Progenitor cell of endocrine pancreas (in vitro differentiated cells): ENCODE data around the gene TDRD1. TPM values are rescaled to one million over a fixed set of nuclear protein-coding genes. Genes with fewer than 3 reads are reported as not detected.

Experiments used
- DNase-seq: peaks from one replicate; pipeline ENCODE4 v3.0.0; 2021; ENCODE audit warnings: low spot score; ENCODE audit not compliant: unreplicated experiment
- H3K27ac Mint-ChIP-seq: 2 replicates; pipeline ENCODE4 v1.8.0; 2021; ENCODE audit warnings: mild to moderate bottlenecking, moderate library complexity, mixed read lengths
- H3K27me3 Mint-ChIP-seq: 2 replicates; pipeline ENCODE4 v1.8.0; 2021; ENCODE audit warnings: mixed read lengths
- H3K36me3 Mint-ChIP-seq: 2 replicates; pipeline ENCODE4 v1.8.0; 2022; ENCODE audit warnings: mixed read lengths; ENCODE audit not compliant: insufficient read depth
- H3K4me1 Mint-ChIP-seq: 2 replicates; pipeline ENCODE4 v1.8.0; 2021; ENCODE audit warnings: low read depth, mixed read lengths
- H3K4me3 Mint-ChIP-seq: 2 replicates; pipeline ENCODE4 v1.8.0; 2021; ENCODE audit warnings: low read depth, mild to moderate bottlenecking, moderate library complexity, mixed read lengths
- H3K9me3 Mint-ChIP-seq: 2 replicates; pipeline ENCODE4 v1.8.0; 2021; ENCODE audit warnings: low read depth, mixed read lengths
- CTCF ChIP-seq: fragments of 200-600 bp; sonication (generic); IDR thresholded peaks from one replicate; pipeline ENCODE4 v1.5.0; 2021; ENCODE audit warnings: antibody characterized with exemption, mild to moderate bottlenecking; ENCODE audit not compliant: unreplicated experiment
- total RNA-seq: library from RNA; stranded (reverse); gene quantifications from 2 replicates; pipeline ENCODE4 v1.2.1, GENCODE V29; 2021

Gene TDRD1
- total RNA-seq, 1 donor from 2014 or later = not detected

DNA sequence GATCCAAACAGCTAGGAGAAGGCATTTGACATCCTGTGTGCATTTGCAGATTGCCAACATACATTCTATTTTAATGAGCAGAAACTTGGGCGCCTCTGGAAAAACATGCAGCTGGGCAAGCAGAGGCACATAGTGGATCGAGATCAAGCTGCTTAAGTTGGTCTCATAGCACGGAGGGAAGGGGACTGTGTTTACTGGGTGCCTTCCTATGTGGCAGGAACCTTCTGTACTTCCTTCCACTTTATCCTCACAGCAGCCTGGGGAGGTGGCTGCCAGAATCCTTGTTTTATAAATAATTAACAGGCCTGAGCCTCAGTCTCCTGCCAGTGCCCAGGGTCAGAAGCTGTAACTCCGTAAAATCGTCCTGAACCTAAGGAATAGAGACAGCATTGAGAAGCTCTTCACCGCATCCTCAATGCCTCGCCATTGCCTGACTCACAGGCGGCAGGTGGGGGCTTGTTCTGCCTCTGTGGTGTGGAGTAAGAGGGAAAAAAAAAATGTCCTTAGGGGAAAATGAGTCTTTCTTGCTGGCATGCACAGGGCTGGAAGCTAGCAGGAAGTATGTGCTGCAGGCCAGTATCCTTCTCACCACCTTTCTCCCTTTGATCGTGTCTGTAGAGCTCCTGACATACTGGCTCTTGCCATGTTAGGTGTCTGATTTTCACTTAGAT, 66.1 kb downstream of the TDRD1 start:
- DNase-seq = no peak
- peaks cover 27% of the 10 kb centered on the region for H3K27me3 Mint-ChIP-seq
- no peak overlapping the region for H3K4me3 Mint-ChIP-seq
- H3K36me3 Mint-ChIP-seq = peaks cover 2% of the 10 kb centered on the region
- H3K4me1 Mint-ChIP-seq = peaks cover 16% of the 10 kb centered on the region
- H3K27ac Mint-ChIP-seq = no peak overlapping the region
- TF ChIP-seq CTCF = no peak
- no peaks in the 10 kb centered on the region for H3K9me3 Mint-ChIP-seq

- Mint-ChIP-seq H3K4me1 (peaks cover 16% of the 10 kb centered on the region), H3K27ac (no peak overlapping the region), H3K27me3 (peaks cover 17% of the 10 kb centered on the region), H3K4me3 (no peak overlapping the region), H3K9me3 (no peaks in the 10 kb centered on the region), H3K36me3 (peaks cover 4% of the 10 kb centered on the region)
- no peak for DNase-seq
- no peak for TF ChIP-seq CTCF
Observed at GRCh38 chr10:114246679-114247305, 67.6 kb downstream of the TDRD1 start.

- no peaks in the 10 kb centered on the region for H3K9me3 Mint-ChIP-seq
- H3K27ac Mint-ChIP-seq = no peak overlapping the region
- no peaks in the 10 kb centered on the region for H3K27me3 Mint-ChIP-seq
- no peak for TF ChIP-seq CTCF
- H3K4me1 Mint-ChIP-seq = peaks cover 10% of the 10 kb centered on the region
- no peak overlapping the region for H3K4me3 Mint-ChIP-seq
- H3K36me3 Mint-ChIP-seq = peaks cover 14% of the 10 kb centered on the region
- DNase-seq = no peak
Observed at GRCh38 chr10:114250236-114250635, 71.1 kb downstream of the TDRD1 start.

DNA sequence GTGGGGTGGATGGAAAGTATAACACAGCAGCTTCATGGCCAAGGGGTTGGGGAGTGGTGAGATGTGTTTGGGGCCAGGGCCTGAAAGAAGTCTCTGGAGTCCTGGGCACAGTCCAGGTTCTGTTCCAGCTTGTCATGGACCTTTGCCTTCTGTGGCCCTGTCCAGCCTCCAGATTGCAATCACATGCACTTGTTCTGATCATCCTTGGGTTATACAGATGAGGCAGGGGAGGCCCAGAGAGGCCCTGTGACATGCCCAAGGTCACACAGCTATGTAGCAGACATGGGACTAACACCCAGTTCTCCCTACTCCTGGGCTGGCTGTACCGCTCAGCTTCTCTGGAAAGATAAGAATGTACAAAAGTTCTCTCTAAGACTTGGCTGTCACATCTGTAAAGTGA, 71.6 kb downstream of the TDRD1 start:
- peaks cover 6% of the 10 kb centered on the region for H3K4me1 Mint-ChIP-seq
- H3K4me3 Mint-ChIP-seq = no peak overlapping the region
- H3K27me3 Mint-ChIP-seq = no peaks in the 10 kb centered on the region
- peaks cover 15% of the 10 kb centered on the region for H3K36me3 Mint-ChIP-seq
- no peak overlapping the region for H3K27ac Mint-ChIP-seq
- no peaks in the 10 kb centered on the region for H3K9me3 Mint-ChIP-seq
- no peak for TF ChIP-seq CTCF
- DNase-seq = no peak

- TF ChIP-seq CTCF = no peak
- no peaks in the 10 kb centered on the region for H3K4me1 Mint-ChIP-seq
- H3K36me3 Mint-ChIP-seq = peaks cover 15% of the 10 kb centered on the region
- no peaks in the 10 kb centered on the region for H3K9me3 Mint-ChIP-seq
- H3K27ac Mint-ChIP-seq = no peak overlapping the region
- no peaks in the 10 kb centered on the region for H3K27me3 Mint-ChIP-seq
- DNase-seq = no peak
- no peak overlapping the region for H3K4me3 Mint-ChIP-seq
Observed at GRCh38 chr10:114252092-114252491, 72.9 kb downstream of the TDRD1 start.
